ENCODE measurements around the gene CRYGS.
"Not testable (repeated sequence)": the region's sequence is repeated elsewhere in the genome, so short reads cannot be mapped to it uniquely, and the experiment has no call there.

The CRYGS gene

GRCh38 chr3:186551387-186551786 is 7.2 kb upstream of the CRYGS start:
- no peak for DNase-seq

DNA sequence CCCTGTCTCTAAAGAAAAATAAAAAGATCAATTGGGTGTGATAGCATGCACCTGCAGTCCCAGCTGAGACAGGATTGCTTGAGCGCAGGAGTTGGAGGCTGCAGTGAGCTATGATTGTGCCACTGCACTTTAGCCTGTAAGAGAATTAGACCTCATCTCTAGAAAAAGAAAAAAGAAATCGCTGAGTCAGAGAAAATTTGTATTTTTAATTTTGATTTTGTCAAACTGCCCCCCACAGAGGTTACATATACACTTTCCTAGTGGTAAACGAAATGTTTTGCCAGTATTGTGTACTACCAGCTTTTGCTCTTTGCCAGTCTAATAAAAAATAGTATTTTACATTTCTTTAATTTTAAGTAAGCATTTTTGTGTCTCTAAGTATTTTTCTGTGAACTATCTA is 5.3 kb upstream of the CRYGS start:
- DNase-seq, result no peak

- DNase-seq, result no peak
These were observed 3.3 kb downstream of the CRYGS start for GRCh38 chr3:186540835-186541226.

DNA sequence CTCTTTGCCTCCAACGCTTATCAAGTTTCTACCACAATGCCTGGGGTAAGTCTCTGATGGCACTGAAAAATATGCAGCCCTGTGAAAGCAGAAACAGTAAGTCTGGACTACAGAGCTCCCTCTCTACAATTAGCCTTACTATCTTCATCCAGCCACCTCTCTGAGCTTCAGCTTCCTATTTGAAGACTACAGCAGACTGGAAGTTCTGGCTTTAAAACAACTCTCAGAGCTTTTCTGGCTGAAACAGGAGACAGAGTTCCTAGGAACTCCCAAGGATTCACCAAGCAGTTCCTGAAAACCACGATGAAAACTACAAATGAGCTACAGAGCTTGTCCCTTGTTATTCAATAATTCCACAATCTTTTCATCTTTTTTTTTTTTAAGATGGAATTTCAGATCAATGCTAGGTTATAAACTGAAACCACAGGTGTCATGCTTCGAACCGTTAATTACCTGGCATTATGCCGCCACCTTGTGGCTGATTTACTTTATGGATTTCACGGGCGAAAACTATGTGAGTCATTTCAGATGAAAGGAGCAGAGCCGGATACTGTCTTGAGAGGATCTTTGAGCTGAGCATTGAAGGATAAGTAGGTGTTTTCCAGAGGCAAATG is 3.9 kb downstream of the CRYGS start:
- DNase-seq, result peak; percentile 49

DNA sequence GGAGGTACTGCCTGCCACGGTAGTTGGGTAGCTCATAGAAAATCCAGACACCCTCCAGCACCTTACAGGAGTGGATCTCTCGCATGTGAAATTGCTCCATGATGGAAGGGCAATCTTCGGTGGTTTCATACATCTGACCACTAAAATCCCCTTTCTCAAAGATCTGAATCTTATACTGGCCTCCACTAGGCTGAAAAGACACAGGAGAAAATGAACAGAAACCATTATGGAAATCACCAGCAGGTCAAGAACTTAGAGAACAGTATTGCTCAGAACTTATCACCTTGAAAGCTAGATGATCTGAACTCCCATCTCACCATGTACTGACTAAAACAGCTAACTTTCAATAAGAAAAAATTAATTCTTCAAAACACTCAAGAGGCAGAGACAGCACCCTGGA is 5.4 kb downstream of the CRYGS start:
- no peak for DNase-seq

GRCh38 chr3:186536883-186537844 is 7.0 kb downstream of the CRYGS start:
- DNase-seq, result peak; percentile 48

- peak; percentile 94 for DNase-seq
These were observed 10.0 kb downstream of the CRYGS start for GRCh38 chr3:186534113-186534669.

- peak; percentile 49 for DNase-seq
These were observed 11.5 kb downstream of the CRYGS start for GRCh38 chr3:186532598-186533072.

DNA sequence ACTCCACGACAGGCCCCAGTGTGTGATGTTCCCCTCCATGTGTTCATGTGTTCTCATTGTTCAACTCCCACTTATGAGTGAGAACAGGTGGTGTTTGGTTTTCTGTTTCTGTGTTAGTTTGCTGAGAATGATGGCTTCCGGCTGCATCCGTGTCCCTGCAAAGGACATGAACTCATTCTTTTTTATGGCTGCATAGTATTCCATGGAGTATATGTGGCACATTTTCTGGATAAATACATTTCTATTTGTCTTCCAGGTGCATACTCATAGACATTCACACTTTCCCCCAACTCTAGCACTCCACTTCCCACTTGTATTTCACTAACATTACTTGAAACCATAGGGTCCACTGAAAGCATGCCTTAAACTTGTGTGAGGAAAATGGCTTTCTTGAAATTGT is 12.5 kb downstream of the CRYGS start:
- DNase-seq, result not testable (repeated sequence)

- no peak for DNase-seq
These were observed 13.8 kb downstream of the CRYGS start for GRCh38 chr3:186530415-186530814.

GRCh38 chr3:186529201-186529999 is 14.8 kb downstream of the CRYGS start:
- DNase-seq, result no peak

- DNase-seq, result no peak
These were observed 17.9 kb downstream of the CRYGS start for GRCh38 chr3:186526256-186526606.

DNA sequence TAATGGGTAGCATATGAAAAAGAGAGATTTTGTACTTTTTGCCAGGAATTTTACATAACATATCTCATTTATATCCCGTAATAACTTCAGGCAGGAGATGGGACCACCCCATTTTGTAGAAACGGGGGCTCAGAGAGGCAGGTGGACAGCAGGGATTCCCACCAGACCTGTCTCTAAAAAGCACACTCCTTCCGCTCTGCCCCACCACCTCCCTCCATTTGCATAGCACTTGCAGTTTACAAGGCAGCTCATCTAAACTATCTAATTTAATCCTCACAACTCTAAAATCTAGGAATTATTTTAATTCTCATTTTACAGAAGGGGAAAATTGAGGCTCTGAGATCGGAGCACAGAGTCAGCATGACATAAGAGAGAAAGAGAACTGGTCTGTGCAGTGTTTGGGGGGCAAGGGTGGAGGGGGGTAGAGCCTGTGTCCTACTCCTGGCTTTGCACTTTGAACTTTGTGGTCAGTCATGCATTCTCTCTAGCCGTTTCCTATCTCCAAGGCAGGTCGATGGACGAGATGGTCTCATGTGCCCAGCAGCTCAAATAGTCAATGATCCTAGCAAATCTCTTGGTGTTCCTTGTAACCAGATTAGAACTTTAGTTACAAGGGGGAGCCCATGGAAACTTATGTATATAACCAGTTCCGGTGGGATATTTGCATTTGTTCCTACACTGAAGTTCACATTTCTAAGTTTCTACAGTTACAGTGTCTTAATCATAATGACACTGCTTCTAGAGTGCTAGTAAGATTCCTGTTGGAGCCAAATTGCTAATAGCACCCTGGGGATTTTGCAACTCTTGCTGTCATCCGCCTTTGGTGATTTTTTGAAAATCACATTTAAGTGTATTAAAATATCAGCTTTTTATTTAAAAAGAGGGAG is 18.6 kb downstream of the CRYGS start:
- DNase-seq, result no peak

- no peak for DNase-seq
These were observed 19.6 kb downstream of the CRYGS start for GRCh38 chr3:186524616-186525015.

DNA sequence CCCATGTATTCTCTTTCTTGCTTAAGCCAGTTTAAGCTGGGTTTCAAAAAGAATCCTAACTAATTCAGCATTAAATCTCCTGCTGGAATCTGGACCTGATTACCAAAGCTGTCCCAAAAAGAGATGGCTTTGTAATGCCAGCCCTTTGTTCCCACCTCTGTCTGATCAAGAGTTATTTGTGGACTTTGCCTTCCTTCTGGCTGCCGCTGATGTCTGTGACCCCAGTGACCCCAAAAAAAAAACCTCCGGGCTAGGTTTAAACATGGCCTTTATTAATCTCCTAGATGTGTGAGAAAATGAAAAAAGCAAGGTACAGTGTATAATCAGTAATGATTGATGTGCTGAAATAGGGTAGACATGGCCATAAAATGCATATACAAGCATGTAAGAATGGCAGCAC is 20.7 kb downstream of the CRYGS start:
- no peak for DNase-seq

GRCh38 chr3:186523022-186523421 is 21.2 kb downstream of the CRYGS start:
- DNase-seq, result no peak

- DNase-seq, result no peak
These were observed 23.0 kb downstream of the CRYGS start for GRCh38 chr3:186520957-186521842.

- DNase-seq, result no peak
These were observed 23.7 kb downstream of the CRYGS start for GRCh38 chr3:186520431-186520830.

GRCh38 chr3:186519021-186519658 is 25.0 kb downstream of the CRYGS start:
- DNase-seq, result no peak

GRCh38 chr3:186517218-186517617 is 27.0 kb downstream of the CRYGS start:
- no peak for DNase-seq

Measured in MV-4-11 (cell line).